ENCODE measurements around the gene NKD2.

The NKD2 gene

GRCh38 chr5:1075555-1075881 lies 66.9 kb downstream of the NKD2 start:
- TF ChIP-seq CTCF (IDR thresholded peaks at IDR 0.05; ENCODE audit: low read depth, low read length, poor library complexity, severe bottlenecking) (no peak), EZH2phosphoT487 (IDR thresholded peaks at IDR 0.05; ENCODE audit: borderline replicate concordance, low read length) (no peak)
- H3K36me3 ChIP-seq (ENCODE audit: control insufficient read depth, low read length) = no peaks in the 10 kb centered on the region
- H3K27me3 ChIP-seq (ENCODE audit: control insufficient read depth, low read length) = no peaks in the 10 kb centered on the region
- H3K4me1 ChIP-seq (ENCODE audit: control insufficient read depth, low read length) = no peaks in the 10 kb centered on the region
- H3K9me2 ChIP-seq (replicated peaks; ENCODE audit: control insufficient read depth, low read length) = no peaks in the 10 kb centered on the region
- no peak overlapping the region for H3K4me3 ChIP-seq (ENCODE audit: low read length)
- no peaks in the 10 kb centered on the region for H3K79me2 ChIP-seq (ENCODE audit: control insufficient read depth, low read length)
- no peak overlapping the region for H3K27ac ChIP-seq (ENCODE audit: low read depth, low read length)
- H3K4me2 ChIP-seq (ENCODE audit: low read length) = no peak overlapping the region
- no peaks in the 10 kb centered on the region for H3F3A ChIP-seq (ENCODE audit: control insufficient read depth, insufficient read depth)
- H4K20me1 ChIP-seq (ENCODE audit: control insufficient read depth, insufficient read depth, low read depth, low read length) = no peaks in the 10 kb centered on the region
- H3K9me3 ChIP-seq (ENCODE audit: control insufficient read depth, insufficient read depth, low read length) = no peaks in the 10 kb centered on the region

GRCh38 chr5:1075931-1076330 lies 67.3 kb downstream of the NKD2 start:
- Histone ChIP-seq H3K4me1 (ENCODE audit: control insufficient read depth, low read length) (no peaks in the 10 kb centered on the region), H3K9me2 (replicated peaks; ENCODE audit: control insufficient read depth, low read length) (no peaks in the 10 kb centered on the region), H4K20me1 (ENCODE audit: control insufficient read depth, insufficient read depth, low read depth, low read length) (no peaks in the 10 kb centered on the region), H3K4me2 (ENCODE audit: low read length) (no peak overlapping the region), H3K27me3 (ENCODE audit: control insufficient read depth, low read length) (no peaks in the 10 kb centered on the region), H3F3A (ENCODE audit: control insufficient read depth, insufficient read depth) (no peaks in the 10 kb centered on the region), H3K79me2 (ENCODE audit: control insufficient read depth, low read length) (no peaks in the 10 kb centered on the region), H3K9me3 (ENCODE audit: control insufficient read depth, insufficient read depth, low read length) (no peaks in the 10 kb centered on the region), H3K27ac (ENCODE audit: low read depth, low read length) (no peak overlapping the region), H3K36me3 (ENCODE audit: control insufficient read depth, low read length) (no peaks in the 10 kb centered on the region), H3K4me3 (ENCODE audit: low read length) (no peak overlapping the region)
- TF ChIP-seq EZH2phosphoT487 (IDR thresholded peaks at IDR 0.05; ENCODE audit: borderline replicate concordance, low read length) (no peak), CTCF (IDR thresholded peaks at IDR 0.05; ENCODE audit: low read depth, low read length, poor library complexity, severe bottlenecking) (no peak)

- Histone ChIP-seq H3K27me3 (ENCODE audit: control insufficient read depth, low read length) (no peaks in the 10 kb centered on the region), H3F3A (ENCODE audit: control insufficient read depth, insufficient read depth) (no peaks in the 10 kb centered on the region), H3K79me2 (ENCODE audit: control insufficient read depth, low read length) (no peaks in the 10 kb centered on the region), H3K4me3 (ENCODE audit: low read length) (no peak overlapping the region), H3K9me2 (replicated peaks; ENCODE audit: control insufficient read depth, low read length) (no peaks in the 10 kb centered on the region), H3K4me2 (ENCODE audit: low read length) (no peak overlapping the region), H4K20me1 (ENCODE audit: control insufficient read depth, insufficient read depth, low read depth, low read length) (no peaks in the 10 kb centered on the region), H3K9me3 (ENCODE audit: control insufficient read depth, insufficient read depth, low read length) (no peaks in the 10 kb centered on the region), H3K36me3 (ENCODE audit: control insufficient read depth, low read length) (no peaks in the 10 kb centered on the region), H3K27ac (ENCODE audit: low read depth, low read length) (no peak overlapping the region), H3K4me1 (ENCODE audit: control insufficient read depth, low read length) (no peaks in the 10 kb centered on the region)
- no peak for TF ChIP-seq EZH2phosphoT487 (IDR thresholded peaks at IDR 0.05; ENCODE audit: borderline replicate concordance, low read length)
- no peak for TF ChIP-seq CTCF (IDR thresholded peaks at IDR 0.05; ENCODE audit: low read depth, low read length, poor library complexity, severe bottlenecking)
Measured at GRCh38 chr5:1076406-1076805, 67.8 kb downstream of the NKD2 start.

GRCh38 chr5:1077026-1077425 lies 68.4 kb downstream of the NKD2 start:
- Histone ChIP-seq H3K4me3 (ENCODE audit: low read length) (no peak overlapping the region), H3F3A (ENCODE audit: control insufficient read depth, insufficient read depth) (no peaks in the 10 kb centered on the region), H3K27me3 (ENCODE audit: control insufficient read depth, low read length) (no peaks in the 10 kb centered on the region), H3K4me1 (ENCODE audit: control insufficient read depth, low read length) (no peaks in the 10 kb centered on the region), H3K36me3 (ENCODE audit: control insufficient read depth, low read length) (no peaks in the 10 kb centered on the region), H3K4me2 (ENCODE audit: low read length) (no peak overlapping the region), H3K79me2 (ENCODE audit: control insufficient read depth, low read length) (no peaks in the 10 kb centered on the region), H3K9me3 (ENCODE audit: control insufficient read depth, insufficient read depth, low read length) (no peaks in the 10 kb centered on the region), H3K9me2 (replicated peaks; ENCODE audit: control insufficient read depth, low read length) (no peaks in the 10 kb centered on the region), H3K27ac (ENCODE audit: low read depth, low read length) (no peak overlapping the region), H4K20me1 (ENCODE audit: control insufficient read depth, insufficient read depth, low read depth, low read length) (no peaks in the 10 kb centered on the region)
- TF ChIP-seq EZH2phosphoT487 (IDR thresholded peaks at IDR 0.05; ENCODE audit: borderline replicate concordance, low read length) (no peak), CTCF (IDR thresholded peaks at IDR 0.05; ENCODE audit: low read depth, low read length, poor library complexity, severe bottlenecking) (no peak)

Measured in DOHH2 (cell line).